Left hindlimb (tissue), 1 donor: Measurements from ENCODE around the gene CC2D1B.

Source experiments
- DNase-seq: peaks from one replicate; pipeline ENCODE4 v3.0.0-alpha.2; 2018

The CC2D1B gene

DNA sequence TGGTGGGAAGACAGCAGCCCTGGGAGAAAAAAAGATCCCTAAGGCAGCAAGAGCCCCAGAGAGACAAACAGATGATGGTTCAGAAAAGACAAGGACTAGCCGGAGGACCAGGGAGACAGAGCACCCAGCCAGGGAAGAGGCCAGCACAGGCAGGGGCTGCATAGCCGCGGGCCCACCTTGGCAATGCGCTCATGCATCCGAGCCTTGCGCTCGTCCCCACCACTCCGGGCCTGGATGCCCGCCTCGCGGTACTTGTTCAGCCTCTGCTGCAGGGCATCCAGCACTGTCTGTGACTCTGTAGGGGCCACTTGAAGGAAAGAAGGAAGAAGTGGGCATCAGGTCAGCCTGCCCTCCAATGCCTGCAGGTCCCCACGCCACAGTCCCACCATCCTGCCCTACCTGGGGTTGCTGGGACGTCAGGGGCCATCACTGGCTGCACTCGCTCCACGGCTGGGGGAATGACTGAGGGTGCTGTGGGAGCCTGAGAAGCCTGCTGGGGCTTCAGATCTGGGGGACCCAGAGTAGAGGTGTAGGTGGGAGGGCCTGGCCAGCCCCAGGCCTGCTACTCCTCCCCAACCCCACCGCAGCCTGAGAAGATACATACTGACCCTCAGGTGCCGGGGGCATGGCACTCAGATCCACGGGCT, 7.0 kb downstream of the CC2D1B start:
- DNase-seq: no peak

DNA sequence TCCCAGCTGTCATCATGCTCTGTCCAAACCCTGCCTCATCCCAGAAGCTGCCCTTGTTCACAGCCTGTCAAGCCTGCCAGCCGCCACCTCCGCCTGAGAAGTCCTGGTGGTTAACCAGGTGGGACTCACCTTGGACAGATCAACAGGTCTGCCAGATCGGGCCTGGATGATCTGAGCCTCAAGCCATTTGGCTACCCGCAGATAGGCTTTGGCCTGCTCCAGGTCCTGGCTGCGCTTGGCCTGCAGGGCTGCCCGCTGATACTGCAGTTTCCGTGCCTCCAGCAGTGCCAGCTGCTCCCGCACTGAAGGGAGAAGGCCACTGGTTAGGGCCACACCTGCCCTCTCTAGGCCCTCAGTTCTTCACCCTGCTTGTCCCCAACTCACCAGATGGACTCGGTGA, 8.6 kb downstream of the CC2D1B start:
- no peak for DNase-seq

DNA sequence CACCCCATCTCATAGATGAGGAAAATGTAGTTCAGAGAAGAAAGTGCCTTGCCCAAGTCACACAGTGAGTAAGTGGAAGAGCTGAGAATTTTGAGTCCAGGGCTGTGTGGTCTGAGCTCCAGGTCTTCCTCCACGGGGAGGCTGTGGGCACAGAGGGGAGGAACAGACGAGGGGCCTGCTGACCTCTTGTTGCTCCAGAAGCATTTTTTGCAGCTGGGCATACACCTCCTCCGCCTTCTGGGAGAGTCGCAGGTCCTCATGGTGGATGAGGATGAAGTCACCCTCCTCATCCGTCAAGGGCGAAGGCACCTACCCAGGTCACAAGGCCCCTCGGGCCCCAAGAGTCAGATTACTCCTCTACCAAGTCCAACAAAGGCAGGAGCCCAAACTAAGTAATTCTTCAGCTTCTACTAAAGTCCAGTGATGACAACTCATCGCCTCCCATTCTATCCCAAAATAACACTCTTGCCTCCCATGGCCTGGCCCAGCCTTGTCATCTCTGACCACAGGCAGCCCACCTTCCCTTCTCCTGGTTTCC, 9.1 kb downstream of the CC2D1B start:
- no peak for DNase-seq

DNA sequence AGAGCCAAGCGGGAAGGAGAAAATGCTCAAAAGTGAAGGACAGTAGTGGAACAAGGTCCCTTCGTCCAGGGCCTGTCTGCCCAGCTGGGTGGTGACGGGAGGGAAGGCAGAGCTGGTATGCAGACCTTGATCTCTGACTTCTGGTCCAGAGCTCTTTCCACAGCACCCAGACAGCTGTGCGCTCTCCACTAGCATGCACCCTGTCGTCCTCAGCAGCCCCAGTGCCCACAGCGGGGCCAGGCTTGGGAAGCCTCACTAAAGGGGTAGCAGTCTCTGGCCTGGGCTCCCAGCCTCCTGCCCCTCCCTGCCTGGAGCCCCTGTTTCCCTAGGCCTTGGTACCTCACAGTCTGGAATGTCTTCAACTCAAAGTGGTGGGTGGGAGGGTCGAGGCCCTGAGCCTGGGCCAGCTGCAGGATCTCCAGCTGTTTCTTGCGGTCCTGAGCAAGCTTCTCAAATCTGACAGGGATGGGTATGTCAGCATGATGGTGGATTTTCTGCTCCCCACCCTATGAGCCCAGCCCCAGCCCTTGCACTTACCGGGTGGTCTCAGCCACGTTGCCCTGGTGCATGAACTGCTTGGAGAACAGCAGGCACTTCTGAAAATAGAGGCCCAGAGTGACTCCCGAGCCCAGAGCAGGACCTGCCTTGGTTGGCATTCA, 10.0 kb downstream of the CC2D1B start:
- no peak for DNase-seq

DNA sequence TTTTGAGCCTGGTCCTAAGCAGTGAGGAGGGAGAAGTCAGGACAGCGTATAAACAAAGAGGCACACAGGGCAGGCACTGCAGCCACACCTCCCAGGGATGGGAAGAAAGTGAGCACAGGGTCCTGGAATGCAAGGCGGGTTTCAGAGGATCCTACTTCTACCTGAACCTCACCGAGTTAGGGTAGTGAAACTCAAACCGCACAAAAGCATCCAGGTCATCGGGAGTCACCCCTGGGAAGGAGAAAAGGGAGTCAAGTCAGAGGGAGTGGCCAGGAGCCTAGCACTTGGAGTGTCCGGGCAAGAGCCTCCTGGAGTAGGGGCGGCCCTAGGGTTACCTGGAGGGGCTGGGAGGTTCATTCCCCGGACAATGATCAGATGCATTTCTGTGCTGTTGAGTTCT, 10.6 kb downstream of the CC2D1B start:
- DNase-seq: no peak

DNA sequence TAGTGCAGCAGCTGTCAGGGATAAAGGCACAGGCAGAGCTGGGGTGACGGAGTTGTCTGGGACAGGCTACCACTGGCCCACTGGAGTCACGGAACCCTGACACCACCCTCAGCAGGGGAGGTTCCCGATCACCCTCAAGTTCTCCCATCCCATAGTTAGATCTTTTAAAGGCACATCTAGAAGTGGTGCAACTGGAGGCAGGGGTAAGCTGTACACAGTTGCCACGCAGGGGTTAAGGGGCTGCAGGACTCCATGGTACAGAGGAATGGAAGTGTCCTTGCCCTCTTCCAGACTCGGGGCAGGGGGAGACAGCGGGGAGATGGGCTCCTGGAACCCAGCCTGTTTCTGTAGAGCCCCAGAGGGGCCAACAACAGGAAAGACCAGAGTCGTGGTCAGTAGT, 13.3 kb downstream of the CC2D1B start:
- no peak for DNase-seq

DNA sequence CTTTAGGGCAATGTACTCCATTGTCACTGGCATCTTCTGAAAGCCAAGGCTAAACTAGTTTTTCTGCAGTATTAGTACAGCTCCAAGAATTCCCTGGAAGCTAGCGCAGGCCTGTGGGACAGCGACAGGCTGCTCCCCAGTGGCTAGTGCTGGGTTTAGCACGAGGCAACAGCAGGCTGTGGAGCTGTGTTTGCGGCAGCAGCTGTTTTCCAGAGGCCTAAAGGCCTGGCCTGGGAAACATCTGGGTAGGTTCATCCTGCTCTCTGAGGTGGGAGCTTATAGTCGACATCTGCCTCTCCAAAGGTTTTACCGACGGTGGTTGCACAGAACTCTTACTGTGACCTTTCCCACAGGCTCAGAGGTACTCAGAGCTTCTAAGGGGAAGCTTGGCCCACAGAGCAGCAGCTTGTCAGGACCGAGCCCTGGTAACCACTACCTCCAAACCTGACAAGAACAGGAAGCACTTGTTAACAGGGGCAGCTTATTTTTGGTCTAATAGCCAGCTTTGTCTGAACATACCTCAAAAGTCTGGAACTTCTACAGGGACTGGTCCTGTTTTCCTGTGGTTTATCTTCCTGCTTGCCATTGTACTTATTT, 17.2 kb downstream of the CC2D1B start:
- DNase-seq: peak; percentile 35

DNA sequence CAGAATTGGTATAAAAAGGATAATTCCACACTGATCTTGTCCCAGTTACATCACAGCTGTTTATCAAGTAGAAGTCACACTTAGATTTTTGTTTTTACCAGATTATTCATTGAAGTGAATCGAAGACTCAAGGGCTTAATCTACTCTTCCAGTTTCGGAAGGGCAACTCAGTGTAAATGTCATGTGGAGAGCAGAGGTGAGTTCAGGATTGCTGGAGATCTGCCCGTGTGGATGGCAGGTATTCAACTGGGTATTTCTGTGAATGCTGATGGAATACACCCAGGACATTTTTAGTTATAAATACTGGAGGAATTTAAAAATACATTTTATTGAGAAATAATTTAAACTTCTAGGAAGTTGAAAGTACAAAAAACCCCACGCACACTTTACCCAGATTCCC, 19.4 kb downstream of the CC2D1B start:
- no peak for DNase-seq

DNA sequence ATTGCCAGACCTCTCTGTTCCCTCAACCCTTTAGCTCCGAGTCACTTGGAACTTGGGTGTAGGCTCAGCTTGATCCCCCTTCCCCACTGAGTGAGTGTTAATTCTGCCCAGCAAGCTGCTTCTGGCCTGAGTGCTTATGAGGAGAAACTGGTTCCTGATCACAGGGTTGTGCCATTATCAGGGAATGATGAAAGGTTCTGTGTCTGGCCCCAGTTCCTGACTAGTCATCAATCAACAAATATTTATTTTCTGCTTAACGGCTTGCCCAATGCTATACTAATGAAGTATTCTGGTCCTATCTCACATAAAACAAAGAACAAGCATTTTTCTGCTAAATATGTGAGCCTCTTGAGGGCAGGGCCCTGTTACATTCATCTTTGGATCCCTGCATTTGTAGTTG, 20.8 kb downstream of the CC2D1B start:
- DNase-seq: no peak

DNA sequence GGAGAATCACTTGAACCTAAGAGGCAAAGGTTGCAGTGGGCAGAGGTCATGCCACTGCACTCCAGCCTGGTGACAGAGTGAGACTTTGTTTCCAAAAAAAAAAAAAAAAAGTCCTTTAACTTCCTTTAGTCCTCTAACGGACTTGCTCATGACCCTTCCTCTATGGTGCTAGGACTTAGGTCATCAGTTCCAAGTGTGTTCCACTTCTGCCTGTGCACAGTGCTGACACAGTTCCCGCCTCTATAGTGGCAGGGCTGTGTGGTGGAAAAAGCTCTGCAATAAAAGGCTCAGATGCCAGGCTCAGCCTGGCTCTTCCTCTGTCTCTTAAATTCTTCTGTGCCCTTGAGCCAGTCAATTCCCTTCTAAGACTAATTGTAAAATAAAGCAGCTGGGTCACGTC, 22.0 kb downstream of the CC2D1B start:
- DNase-seq: no peak

DNA sequence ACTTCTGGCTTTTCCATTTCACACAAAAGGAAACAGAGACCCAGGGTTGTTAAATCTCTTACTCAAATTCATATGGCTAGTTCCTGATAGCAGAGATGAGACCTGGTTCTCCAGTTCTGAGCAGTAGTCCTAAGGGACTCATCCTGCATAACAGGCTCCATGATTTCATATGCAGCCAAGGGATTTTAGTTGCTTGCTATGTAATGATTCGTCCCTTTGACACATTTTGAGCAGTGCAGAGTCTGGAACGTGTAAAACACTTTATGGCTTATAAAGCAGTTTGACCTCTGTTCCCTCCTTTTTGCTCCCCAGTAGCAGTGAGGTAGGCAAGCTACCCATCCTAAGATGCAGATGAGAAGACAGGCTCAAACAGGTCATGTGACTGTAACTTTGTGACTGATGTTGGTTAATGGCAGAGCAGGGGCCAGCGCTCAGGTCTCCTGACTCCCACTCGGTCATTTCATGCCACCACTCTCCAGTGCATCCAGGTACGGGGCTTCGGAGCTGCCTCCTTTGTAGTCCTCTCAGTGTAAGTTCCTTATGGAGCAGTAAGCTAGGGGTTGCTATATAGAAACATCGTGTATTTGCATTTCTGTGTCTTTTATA, 24.2 kb downstream of the CC2D1B start:
- no peak for DNase-seq

DNA sequence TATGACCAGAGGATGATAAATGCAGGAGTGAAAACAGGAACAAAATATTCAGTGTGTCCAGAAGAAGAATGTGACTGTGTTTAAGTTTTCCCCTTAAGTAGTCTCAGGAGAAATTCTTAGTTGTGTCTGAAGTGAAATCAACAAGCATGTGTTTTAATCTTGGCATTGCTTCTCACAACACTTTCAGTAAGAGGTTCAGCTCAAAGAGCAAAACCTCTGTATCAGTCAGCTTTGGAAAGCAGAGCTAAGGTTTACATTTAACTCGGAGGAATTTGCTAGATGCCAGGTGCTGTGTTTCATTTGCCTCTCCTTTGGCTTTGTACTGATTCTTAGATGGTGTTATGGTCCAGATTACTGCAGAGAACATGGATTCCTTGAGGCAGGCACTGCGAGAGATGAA, 28.6 kb downstream of the CC2D1B start:
- DNase-seq: no peak

DNA sequence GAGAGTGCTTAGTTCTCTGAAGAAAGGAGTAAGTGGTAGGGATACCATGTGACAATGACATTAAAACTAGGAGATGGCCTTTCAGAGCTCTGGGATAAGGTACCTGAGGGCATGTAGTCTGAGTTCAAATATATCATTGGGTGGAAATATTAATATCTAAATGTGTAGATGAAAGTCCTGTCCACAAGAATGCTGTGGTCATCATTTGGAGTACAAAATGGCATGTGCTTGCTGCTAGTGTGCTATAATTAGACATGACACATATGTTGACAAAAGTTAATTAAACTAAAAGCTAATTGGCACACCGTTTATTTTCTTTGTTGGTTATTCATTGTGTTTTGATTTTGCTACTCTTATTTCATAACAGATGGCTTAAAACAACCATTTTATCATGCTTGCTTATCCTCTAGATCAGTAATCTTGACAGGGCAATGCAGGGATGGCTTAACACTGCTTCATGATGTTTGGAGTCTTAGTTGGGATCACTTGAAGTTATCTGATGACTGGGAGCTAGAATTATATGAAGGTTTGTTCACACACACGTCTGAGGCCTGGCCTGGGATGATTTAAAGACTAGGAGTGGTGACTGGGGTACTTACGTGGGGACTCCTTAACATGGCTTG, 31.0 kb downstream of the CC2D1B start:
- DNase-seq: no peak

DNA sequence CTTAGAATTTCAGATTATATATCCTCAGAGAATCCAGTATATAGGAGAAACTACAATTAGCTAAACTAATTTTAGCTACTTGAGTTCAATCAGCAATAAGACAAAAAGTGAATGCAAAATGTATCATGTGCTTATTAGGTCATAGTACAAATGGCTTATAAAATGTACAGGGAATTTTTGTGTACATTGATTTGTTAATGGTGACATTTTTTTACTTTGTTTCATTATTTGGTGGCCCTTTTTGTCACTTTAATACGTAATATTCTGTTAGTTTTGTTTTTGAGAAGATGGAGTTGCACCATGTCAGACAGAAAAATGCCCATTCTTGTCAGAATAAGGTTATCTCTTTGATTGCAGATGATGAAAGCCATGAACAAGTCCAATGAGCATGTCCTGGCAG, 33.6 kb downstream of the CC2D1B start:
- DNase-seq: no peak

DNA sequence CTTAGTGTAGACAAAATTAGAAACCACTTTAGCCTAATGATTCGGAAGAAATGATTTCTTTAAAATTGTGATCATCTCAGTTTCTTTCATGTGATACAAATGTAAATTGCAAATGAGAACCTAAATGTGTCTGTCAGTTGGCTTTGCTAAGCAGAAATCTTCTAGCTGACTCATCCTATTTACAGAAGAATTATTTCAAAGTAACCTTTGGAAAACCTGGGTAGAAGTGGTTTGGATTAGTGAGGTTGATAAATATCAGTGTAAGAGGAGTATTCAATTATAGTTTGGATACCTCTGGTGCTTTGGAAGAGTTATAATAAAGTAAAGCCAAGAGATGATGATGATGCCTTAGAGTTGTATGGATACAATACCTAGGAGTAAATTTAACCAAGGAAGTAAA, 37.4 kb downstream of the CC2D1B start:
- DNase-seq: no peak

DNA sequence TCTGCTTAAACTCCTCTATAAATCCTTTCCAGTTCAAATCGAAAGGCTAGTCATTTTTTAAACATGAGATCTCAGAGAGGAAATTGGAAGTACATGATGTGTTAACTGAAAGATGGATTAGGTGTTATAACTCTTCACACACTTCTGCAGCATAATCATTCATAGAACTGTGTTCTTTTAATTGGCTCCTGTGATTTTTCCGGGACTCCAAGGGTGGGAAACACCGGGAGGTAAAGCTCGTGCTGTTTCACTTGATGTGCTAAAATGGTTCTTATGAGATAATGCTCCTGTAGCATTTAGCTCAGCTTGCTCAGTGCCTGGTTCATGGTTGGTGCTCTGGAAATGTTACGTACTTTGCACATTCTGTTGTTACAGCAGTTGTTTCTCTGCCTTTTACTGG, 40.2 kb downstream of the CC2D1B start:
- DNase-seq: no peak

DNA sequence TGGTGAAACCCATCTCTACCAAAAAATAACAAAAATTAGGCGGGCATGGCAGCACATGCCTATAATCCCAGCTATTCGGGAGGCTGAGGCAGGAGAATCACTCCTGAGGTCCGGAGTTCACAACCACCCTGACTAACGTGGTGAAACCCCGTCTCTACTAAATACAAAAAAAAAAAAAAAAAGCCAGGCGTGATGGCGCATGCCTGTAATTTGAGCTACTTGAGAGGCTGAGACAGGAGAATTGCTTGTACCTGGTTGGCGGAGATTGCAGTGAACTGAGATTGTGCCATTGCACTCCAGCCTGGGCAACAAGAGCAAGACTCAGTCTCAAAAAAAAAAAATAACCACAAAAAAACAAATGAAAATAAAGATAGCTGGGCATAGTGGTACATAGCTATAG, 42.3 kb downstream of the CC2D1B start:
- no peak for DNase-seq

DNA sequence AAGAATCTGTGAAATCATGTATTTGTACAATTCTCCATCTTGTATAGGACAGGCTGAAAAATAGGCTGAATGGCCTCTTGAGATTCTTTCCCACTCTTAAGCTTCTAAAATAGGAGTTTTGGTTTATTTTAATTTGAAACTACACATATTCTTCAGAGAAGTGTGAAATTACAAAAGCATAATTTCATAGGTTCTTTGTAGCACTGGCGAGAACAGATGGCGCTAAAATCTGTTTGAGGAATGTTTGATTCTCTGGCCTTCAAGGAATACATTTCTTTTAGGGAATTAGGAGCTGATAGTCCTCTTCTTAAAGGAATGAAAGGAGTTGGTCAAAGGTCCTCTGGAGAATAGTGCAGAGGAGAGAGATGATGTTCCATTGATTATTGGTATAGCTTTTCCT, 44.9 kb downstream of the CC2D1B start:
- no peak for DNase-seq

DNA sequence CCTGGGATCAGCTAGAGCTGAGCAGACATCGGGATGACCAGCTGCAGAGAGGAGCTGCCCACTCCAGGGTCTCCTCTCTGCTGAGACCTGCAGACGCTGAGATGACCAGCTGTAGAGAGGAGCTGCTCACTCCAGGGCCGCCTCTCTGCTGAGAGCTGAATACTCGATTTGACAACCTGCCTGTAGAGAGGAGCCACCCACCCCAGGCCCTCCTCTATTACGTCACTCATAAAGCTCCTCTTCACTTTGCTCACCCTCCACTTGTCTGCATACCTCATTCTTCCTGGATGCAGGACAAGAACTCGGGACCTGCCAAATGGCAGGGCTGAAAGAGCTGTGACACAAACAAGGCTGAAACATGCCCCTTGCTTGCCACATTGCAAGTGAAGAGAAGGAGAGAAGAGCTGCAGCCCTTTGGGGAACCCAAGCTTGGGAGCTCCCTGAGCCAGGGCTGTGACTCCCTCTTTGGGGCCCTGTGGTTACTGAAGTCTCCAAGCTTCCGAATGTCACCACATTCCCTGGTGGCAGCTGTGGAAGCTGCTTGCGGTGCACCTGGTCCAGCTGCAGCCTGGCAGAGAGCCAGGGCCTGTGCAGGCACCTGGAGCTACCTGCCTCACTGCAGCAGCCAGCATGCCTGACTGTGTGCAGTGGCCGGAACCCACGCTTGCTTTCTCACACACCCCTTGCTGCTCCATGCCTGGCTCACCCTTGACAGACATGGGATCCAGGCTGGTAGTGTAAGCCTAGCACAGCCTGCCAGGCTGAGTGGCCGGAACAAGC, 59.6 kb downstream of the CC2D1B start:
- no peak for DNase-seq

DNA sequence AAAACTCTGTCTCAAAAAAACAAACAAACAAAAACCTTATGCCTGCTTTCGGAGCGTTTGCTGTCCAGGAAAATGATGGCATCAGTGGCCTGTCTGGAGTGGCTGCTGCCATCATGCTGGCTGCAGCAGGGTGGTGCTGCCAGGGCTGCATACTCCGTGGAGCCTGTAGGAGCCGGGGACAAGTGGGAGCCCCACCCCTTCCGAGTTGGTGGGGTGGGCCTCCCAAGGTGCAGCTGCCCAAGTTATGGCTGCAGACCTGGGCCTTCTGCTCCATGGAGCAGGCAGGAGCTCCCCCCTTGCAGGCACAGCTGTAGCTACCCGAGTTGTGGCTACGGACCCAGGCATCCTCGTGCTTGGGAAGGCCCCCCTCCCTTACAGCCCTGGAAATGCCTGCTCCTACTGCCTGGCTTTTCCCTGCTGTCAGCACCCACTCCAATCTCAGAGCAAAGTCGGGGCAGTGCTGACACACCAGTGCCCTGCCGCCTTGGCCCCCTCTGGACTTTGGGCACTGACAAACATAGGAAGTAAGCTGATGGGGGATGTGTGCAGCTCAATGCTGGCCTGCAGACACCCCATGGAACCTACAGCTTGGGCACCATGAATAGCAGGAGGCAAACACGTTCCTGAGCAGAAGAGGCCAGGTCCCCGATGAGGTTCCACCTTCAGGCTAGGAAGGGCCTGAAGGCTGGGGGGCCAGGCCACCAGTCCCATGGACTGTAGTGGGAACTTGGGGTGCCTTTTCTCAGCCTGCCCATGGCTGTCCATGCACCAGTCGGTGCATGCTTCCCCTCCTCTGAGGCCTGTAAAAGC, 60.4 kb downstream of the CC2D1B start:
- no peak for DNase-seq
